Duodenal mucosa (tissue), 2 donors: ENCODE data around the gene GABARAP.

ENCODE experiments used
- H3K27ac ChIP-seq: one replicate; pipeline ENCODE4 v1.7.0; 2013; ENCODE audit warnings: low read depth, low read length
- H3K27me3 ChIP-seq, 2 donors: one replicate each; pipeline ENCODE4 v1.7.0; 2013; ENCODE audit warnings: low read length in 2 of 2, control low read depth in 1 of 2; ENCODE audit not compliant: insufficient read depth in 2 of 2, control insufficient read depth in 1 of 2
- H3K36me3 ChIP-seq, 2 donors: one replicate each; pipeline ENCODE4 v1.7.0; 2013; ENCODE audit warnings: low read length in 2 of 2, control low read depth in 1 of 2; ENCODE audit not compliant: insufficient read depth in 2 of 2, control insufficient read depth in 1 of 2
- H3K4me1 ChIP-seq, 2 donors: one replicate each; pipeline ENCODE4 v1.7.0; 2013; ENCODE audit warnings: low read length in 2 of 2, control low read depth in 1 of 2; ENCODE audit not compliant: insufficient read depth in 2 of 2, control insufficient read depth in 1 of 2
- H3K4me3 ChIP-seq, 2 donors: one replicate each; pipeline ENCODE4 v1.7.0; 2013; ENCODE audit warnings: low read length in 2 of 2, low read depth in 1 of 2
- H3K9ac ChIP-seq, 2 donors: one replicate each; pipeline ENCODE4 v1.7.0; 2013; ENCODE audit warnings: low read length in 2 of 2, low read depth in 1 of 2
- H3K9me3 ChIP-seq, 2 donors: one replicate each; pipeline ENCODE4 v1.7.0; 2013; ENCODE audit warnings: low read length in 2 of 2, control low read depth in 1 of 2; ENCODE audit not compliant: control insufficient read depth in 1 of 2

Gene GABARAP

GRCh38 chr17:7241783-7242716 lies at the start of gene GABARAP:
GABARAP (minus strand) TSS chr17:7242449; CDS start chr17:7242330, 119 bp downstream.
- H3K9me3 ChIP-seq = no peaks in the 10 kb centered on the region
- H3K4me1 ChIP-seq = peaks cover 30 to 31% of the 10 kb centered on the region in 2 donors
- peaks cover 26 to 39% of the 10 kb centered on the region in 2 donors for H3K36me3 ChIP-seq
- peak within 1 kb of the TSS; percentile 94 to 97 for H3K4me3 ChIP-seq
- no peaks in the 10 kb centered on the region for H3K27me3 ChIP-seq
- peak within 1 kb of the TSS; percentile 99 for H3K27ac ChIP-seq
- H3K9ac ChIP-seq = peak within 1 kb of the TSS; percentile 98 to 99

GRCh38 chr17:7290685-7291084 lies 48.4 kb upstream of the GABARAP start:
- H3K27ac ChIP-seq = no peak overlapping the region

GRCh38 chr17:7290166-7290565 lies 47.9 kb upstream of the GABARAP start:
- Histone ChIP-seq H3K9me3 (no peaks in the 10 kb centered on the region), H3K36me3 (no peaks in the 10 kb centered on the region), H3K27ac (no peak overlapping the region), H3K4me1 (peaks cover 22 to 30% of the 10 kb centered on the region in 2 donors), H3K4me3 (no peak overlapping the region), H3K9ac (no peak overlapping the region), H3K27me3 (peaks cover 0 to 16% of the 10 kb centered on the region in 2 donors)

More at GRCh38 chr17:7290685-7291084, 48.4 kb upstream of the GABARAP start:
- H3K4me1 ChIP-seq = peaks cover 23 to 35% of the 10 kb centered on the region in 2 donors
- H3K9ac ChIP-seq = no peak overlapping the region
- H3K4me3 ChIP-seq = no peak overlapping the region
- H3K9me3 ChIP-seq = no peaks in the 10 kb centered on the region
- no peaks in the 10 kb centered on the region for H3K36me3 ChIP-seq
- H3K27me3 ChIP-seq = peaks cover 1 to 16% of the 10 kb centered on the region in 2 donors

- Histone ChIP-seq H3K27ac (no peak overlapping the region), H3K4me1 (peaks cover 22 to 25% of the 10 kb centered on the region in 2 donors), H3K9ac (no peak overlapping the region), H3K9me3 (no peaks in the 10 kb centered on the region), H3K36me3 (no peaks in the 10 kb centered on the region), H3K4me3 (no peak overlapping the region), H3K27me3 (peaks cover 0 to 16% of the 10 kb centered on the region in 2 donors)
Observed at GRCh38 chr17:7289256-7290032, 47.2 kb upstream of the GABARAP start.

GRCh38 chr17:7285679-7286078 lies 43.4 kb upstream of the GABARAP start:
- H3K27ac ChIP-seq = no peak overlapping the region
- peaks cover 0 to 13% of the 10 kb centered on the region in 2 donors for H3K27me3 ChIP-seq
- no peak overlapping the region for H3K4me3 ChIP-seq

GRCh38 chr17:7284911-7285310 lies 42.7 kb upstream of the GABARAP start:
- peaks cover 0 to 13% of the 10 kb centered on the region in 2 donors for H3K27me3 ChIP-seq
- H3K4me1 ChIP-seq = peaks cover 20 to 28% of the 10 kb centered on the region in 2 donors
- H3K27ac ChIP-seq = no peak overlapping the region
- no peaks in the 10 kb centered on the region for H3K9me3 ChIP-seq
- no peak overlapping the region for H3K4me3 ChIP-seq
- H3K36me3 ChIP-seq = no peaks in the 10 kb centered on the region
- H3K9ac ChIP-seq = no peak overlapping the region

More at GRCh38 chr17:7285679-7286078, 43.4 kb upstream of the GABARAP start:
- H3K4me1 ChIP-seq = peaks cover 14 to 20% of the 10 kb centered on the region in 2 donors
- no peaks in the 10 kb centered on the region for H3K9me3 ChIP-seq
- H3K9ac ChIP-seq = no peak overlapping the region
- H3K36me3 ChIP-seq = no peaks in the 10 kb centered on the region

GRCh38 chr17:7283471-7284216 lies 41.4 kb upstream of the GABARAP start:
- Histone ChIP-seq H3K27ac (no peak overlapping the region), H3K9ac (no peak overlapping the region), H3K36me3 (no peaks in the 10 kb centered on the region), H3K4me3 (no peak overlapping the region), H3K4me1 (peaks cover 21 to 35% of the 10 kb centered on the region in 2 donors), H3K9me3 (no peaks in the 10 kb centered on the region), H3K27me3 (peaks cover 0 to 13% of the 10 kb centered on the region in 2 donors)

GRCh38 chr17:7282752-7283321 lies 40.6 kb upstream of the GABARAP start:
- H3K36me3 ChIP-seq = no peaks in the 10 kb centered on the region
- peaks cover 21 to 35% of the 10 kb centered on the region in 2 donors for H3K4me1 ChIP-seq
- H3K27ac ChIP-seq = no peak overlapping the region
- H3K4me3 ChIP-seq = peak overlapping the region in 1 of 2 donors; percentile 56
- peak overlapping the region in 1 of 2 donors; percentile 26 for H3K9ac ChIP-seq
- no peaks in the 10 kb centered on the region for H3K9me3 ChIP-seq
- peaks cover 0 to 13% of the 10 kb centered on the region in 2 donors for H3K27me3 ChIP-seq

GRCh38 chr17:7281953-7282751 lies 39.9 kb upstream of the GABARAP start:
- H3K4me1 ChIP-seq = peaks cover 21 to 35% of the 10 kb centered on the region in 2 donors
- peak overlapping the region; percentile 26 to 48 for H3K9ac ChIP-seq
- no peak overlapping the region for H3K27ac ChIP-seq
- H3K36me3 ChIP-seq = no peaks in the 10 kb centered on the region
- H3K27me3 ChIP-seq = peaks cover 0 to 13% of the 10 kb centered on the region in 2 donors
- H3K4me3 ChIP-seq = peak overlapping the region; percentile 56 to 77
- no peaks in the 10 kb centered on the region for H3K9me3 ChIP-seq
